HepG2 (cell line): ENCODE results near the gene MRPS11. TPM values are rescaled to one million over a fixed set of nuclear protein-coding genes. Genes with fewer than 3 reads are reported as not detected.
A peak's percentile ranks its signal among the peaks of the same experiment; 100 is the strongest.

Experiments
- ARID2 ChIP-seq: sonication (generic); formaldehyde crosslinking; IDR thresholded peaks from 2 replicates; pipeline ENCODE4 v1.8.1; 2022; ENCODE audit warnings: mild to moderate bottlenecking, missing genetic modification reagents, borderline replicate concordance
- BCL3 ChIP-seq: sonication (generic); formaldehyde crosslinking; IDR thresholded peaks from 2 replicates; pipeline ENCODE4 v1.5.1; 2020; ENCODE audit warnings: mild to moderate bottlenecking, missing genetic modification reagents, moderate library complexity
- EHMT2 ChIP-seq: fragments of 200-600 bp; sonication (generic); IDR thresholded peaks from 2 replicates; pipeline ENCODE4 v1.7.0; 2017; ENCODE audit warnings: antibody characterized with exemption, low read depth, low read length, borderline replicate concordance
- FOXK1 ChIP-seq: sonication (generic); formaldehyde crosslinking; IDR thresholded peaks from 2 replicates; pipeline ENCODE4 v1.4.0; 2020; ENCODE audit warnings: low read depth, missing genetic modification reagents, borderline replicate concordance
- JDP2 ChIP-seq: sonication (generic); formaldehyde crosslinking; IDR thresholded peaks from 2 replicates; pipeline ENCODE4 v1.8.1; 2022; ENCODE audit warnings: missing genetic modification reagents, borderline replicate concordance
- MAX ChIP-seq: IDR thresholded peaks from 2 replicates; pipeline ENCODE4 v1.6.1; 2012; ENCODE audit warnings: inconsistent platforms
- NAIF1 ChIP-seq: sonication (generic); formaldehyde crosslinking; IDR thresholded peaks from 2 replicates; pipeline ENCODE4 v1.5.0; 2020; ENCODE audit warnings: mild to moderate bottlenecking, missing genetic modification reagents, borderline replicate concordance
- NFATC3 ChIP-seq: sonication (generic); formaldehyde crosslinking; IDR thresholded peaks from 2 replicates; pipeline ENCODE4 v1.5.1; 2020; ENCODE audit warnings: mild to moderate bottlenecking, missing genetic modification reagents
- RERE ChIP-seq: IDR thresholded peaks from 2 replicates; pipeline ENCODE4 v1.6.1; 2016; ENCODE audit warnings: low read depth, missing genetic modification reagents, missing compliant biosample characterization
- ZBTB3 ChIP-seq: sonication (generic); formaldehyde crosslinking; IDR thresholded peaks from 2 replicates; pipeline ENCODE4 v1.4.0; 2020; ENCODE audit warnings: low read depth, mild to moderate bottlenecking, moderate library complexity, missing genetic modification reagents, borderline replicate concordance
- ZNF768 ChIP-seq: sonication (generic); formaldehyde crosslinking; IDR thresholded peaks from 2 replicates; pipeline ENCODE4 v1.4.0; 2020; ENCODE audit warnings: missing genetic modification reagents
- ZNF772 ChIP-seq: sonication (generic); formaldehyde crosslinking; IDR thresholded peaks from 2 replicates; pipeline ENCODE4 v1.5.0; 2020; ENCODE audit warnings: mild to moderate bottlenecking, missing genetic modification reagents
- ZNF790 ChIP-seq: sonication (generic); formaldehyde crosslinking; IDR thresholded peaks from 2 replicates; pipeline ENCODE4 v1.8.0; 2022; ENCODE audit warnings: missing genetic modification reagents, mild to moderate bottlenecking, borderline replicate concordance
- polyA plus RNA-seq, 8 experiments: library from polyadenylated mRNA; depleted of rRNA in 3 of 8; stranded (reverse) in 7 of 8; unstranded in 1 of 8; fragments of >200 nt; fragmentation: Illumina TruSeq in 4 of 8; extraction: Trizol in 4 of 8; gene quantifications; 2 replicates each; pipeline versions ENCODE4 v1.2.1 to v1.2.3, GENCODE V29; 2011 to 2016; ENCODE audit warnings: low read depth in 4 of 8, missing spikeins in 1 of 8, mixed read lengths in 1 of 8; ENCODE audit not compliant: insufficient read depth in 1 of 8
- total RNA-seq, 5 experiments: library from RNA; depleted of rRNA; stranded (reverse); fragments of >200 nt; fragmentation: Illumina TruSeq; extraction: Trizol; gene quantifications; 2 replicates each; pipeline ENCODE4 v1.2.3, GENCODE V29; 2016; ENCODE audit warnings: low read depth in 1 of 5
- TF ChIP-seq, protein P1 (sequence below): fragments of 450-650 bp; IDR thresholded peaks from 2 replicates; pipeline ENCODE4 v1.6.1; 2016
- TF ChIP-seq, protein P2 (sequence below): sonication (generic); formaldehyde crosslinking; IDR thresholded peaks from 2 replicates; pipeline ENCODE4 v1.4.0; 2020; ENCODE audit warnings: missing genetic modification reagents, mild to moderate bottlenecking, borderline replicate concordance
- TF ChIP-seq, protein P3 (sequence below): sonication (generic); formaldehyde crosslinking; IDR thresholded peaks from 2 replicates; pipeline ENCODE4 v1.5.1; 2020; ENCODE audit warnings: missing genetic modification reagents, mild to moderate bottlenecking, borderline replicate concordance

Gene MRPS11
- total and polyA plus RNA-seq, 2 of the 13 experiments (the other 11 are each of a cell fraction or from before 2014, with no cell fraction given) = 50.1 to 72.7 TPM

DNA sequence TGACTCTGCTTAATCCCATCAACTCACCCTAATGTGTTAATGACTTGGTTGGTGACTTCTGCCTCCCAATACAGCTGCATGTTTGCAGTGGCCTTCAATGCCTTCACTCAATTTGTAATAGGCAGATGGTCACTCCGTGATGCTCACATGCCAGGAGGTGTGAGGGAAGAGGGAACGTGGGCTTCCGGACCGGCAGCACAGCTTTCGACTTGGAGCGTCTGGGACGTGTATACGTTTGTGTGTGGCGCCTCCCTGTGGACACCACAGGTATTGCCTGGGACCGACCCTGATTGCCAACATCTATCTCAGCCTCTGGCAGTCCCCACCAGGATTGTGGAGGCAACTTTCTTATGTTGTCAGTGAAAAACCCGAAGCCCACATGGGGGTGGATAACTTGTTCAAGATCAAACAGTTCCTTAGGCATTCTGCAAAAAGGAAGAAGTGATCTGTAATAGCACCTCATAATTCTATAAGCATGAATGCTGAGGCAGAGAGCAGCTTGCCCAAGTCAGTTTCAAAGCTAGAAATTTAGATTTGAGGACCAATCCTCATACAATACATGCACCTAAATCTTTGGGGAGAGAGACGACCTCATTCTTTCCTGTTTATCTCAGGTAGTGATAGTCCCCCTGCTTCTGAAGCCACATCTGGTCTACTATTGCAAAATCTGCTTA lies 17.2 kb upstream of the MRPS11 start (continued):
- TF ChIP-seq ZBTB3 (CRISPR knock-in tag) (no peak), NFATC3 (CRISPR knock-in tag) (peak; percentile 52; the same call in 1 of the 2 replicates), BCL3 (CRISPR knock-in tag) (no peak), ZNF768 (CRISPR knock-in tag) (no peak), ZNF772 (no peak), RERE (CRISPR knock-in tag) (no peak), ARID2 (CRISPR knock-in tag) (0 out of 2 replicates have a peak, but pooled peaks have one; percentile 47), FOXK1 (CRISPR knock-in tag) (no peak), NAIF1 (no peak), ZNF790 (CRISPR knock-in tag) (no peak), EHMT2 (no peak), JDP2 (CRISPR knock-in tag) (no peak), MAX (peak; percentile 56)
- TF ChIP-seq, protein P1, sequence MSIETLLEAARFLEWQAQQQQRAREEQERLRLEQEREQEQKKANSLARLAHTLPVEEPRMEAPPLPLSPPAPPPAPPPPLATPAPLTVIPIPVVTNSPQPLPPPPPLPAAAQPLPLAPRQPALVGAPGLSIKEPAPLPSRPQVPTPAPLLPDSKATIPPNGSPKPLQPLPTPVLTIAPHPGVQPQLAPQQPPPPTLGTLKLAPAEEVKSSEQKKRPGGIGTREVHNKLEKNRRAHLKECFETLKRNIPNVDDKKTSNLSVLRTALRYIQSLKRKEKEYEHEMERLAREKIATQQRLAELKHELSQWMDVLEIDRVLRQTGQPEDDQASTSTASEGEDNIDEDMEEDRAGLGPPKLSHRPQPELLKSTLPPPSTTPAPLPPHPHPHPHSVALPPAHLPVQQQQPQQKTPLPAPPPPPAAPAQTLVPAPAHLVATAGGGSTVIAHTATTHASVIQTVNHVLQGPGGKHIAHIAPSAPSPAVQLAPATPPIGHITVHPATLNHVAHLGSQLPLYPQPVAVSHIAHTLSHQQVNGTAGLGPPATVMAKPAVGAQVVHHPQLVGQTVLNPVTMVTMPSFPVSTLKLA = no peak
- TF ChIP-seq, protein P2, sequence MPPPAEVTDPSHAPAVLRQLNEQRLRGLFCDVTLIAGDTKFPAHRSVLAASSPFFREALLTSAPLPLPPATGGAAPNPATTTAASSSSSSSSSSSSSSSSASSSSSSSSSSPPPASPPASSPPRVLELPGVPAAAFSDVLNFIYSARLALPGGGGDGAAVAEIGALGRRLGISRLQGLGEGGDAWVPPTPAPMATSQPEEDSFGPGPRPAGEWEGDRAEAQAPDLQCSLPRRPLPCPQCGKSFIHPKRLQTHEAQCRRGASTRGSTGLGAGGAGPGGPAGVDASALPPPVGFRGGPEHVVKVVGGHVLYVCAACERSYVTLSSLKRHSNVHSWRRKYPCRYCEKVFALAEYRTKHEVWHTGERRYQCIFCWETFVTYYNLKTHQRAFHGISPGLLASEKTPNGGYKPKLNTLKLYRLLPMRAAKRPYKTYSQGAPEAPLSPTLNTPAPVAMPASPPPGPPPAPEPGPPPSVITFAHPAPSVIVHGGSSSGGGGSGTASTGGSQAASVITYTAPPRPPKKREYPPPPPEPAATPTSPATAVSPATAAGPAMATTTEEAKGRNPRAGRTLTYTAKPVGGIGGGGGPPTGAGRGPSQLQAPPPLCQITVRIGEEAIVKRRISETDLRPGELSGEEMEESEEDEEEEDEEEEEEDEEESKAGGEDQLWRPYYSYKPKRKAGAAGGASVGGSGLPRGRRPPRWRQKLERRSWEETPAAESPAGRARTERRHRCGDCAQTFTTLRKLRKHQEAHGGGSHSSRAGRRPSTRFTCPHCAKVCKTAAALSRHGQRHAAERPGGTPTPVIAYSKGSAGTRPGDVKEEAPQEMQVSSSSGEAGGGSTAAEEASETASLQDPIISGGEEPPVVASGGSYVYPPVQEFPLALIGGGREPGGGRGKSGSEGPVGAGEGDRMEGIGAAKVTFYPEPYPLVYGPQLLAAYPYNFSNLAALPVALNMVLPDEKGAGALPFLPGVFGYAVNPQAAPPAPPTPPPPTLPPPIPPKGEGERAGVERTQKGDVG (CRISPR knock-in tag) = no peak
- TF ChIP-seq, protein P3, sequence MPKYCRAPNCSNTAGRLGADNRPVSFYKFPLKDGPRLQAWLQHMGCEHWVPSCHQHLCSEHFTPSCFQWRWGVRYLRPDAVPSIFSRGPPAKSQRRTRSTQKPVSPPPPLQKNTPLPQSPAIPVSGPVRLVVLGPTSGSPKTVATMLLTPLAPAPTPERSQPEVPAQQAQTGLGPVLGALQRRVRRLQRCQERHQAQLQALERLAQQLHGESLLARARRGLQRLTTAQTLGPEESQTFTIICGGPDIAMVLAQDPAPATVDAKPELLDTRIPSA (CRISPR knock-in tag) = no peak
